WTC11 (cell line): Measurements from ENCODE around the gene PRPSAP1. TPM values are rescaled to one million over a fixed set of nuclear protein-coding genes. Genes with fewer than 3 reads are reported as not detected.

Experiments used
- ATAC-seq: fragments of 200-7000 bp; cut with Tn5 transposase; 2 replicates; pipeline ENCODE4 v1.10.0; 2021; ENCODE audit warnings: mild to moderate bottlenecking, moderate library complexity
- CTCF ChIA-PET: fragments of 300-600 bp; sonication (Branson Sonifier 250); formaldehyde crosslinking; loops from one replicate; lab custom pipeline; 2021; ENCODE audit warnings: antibody characterized with exemption; lab: Charles Lee
- POLR2A ChIA-PET: fragments of 350-600 bp; sonication (Branson Sonifier 250); formaldehyde crosslinking; loops from one replicate; lab custom pipeline; 2021; ENCODE audit warnings: antibody characterized with exemption; lab: Charles Lee
- DNase-seq: peaks from one replicate; pipeline ENCODE4 v3.0.0; 2021; ENCODE audit warnings: low spot score
- H3K27ac Mint-ChIP-seq: 2 replicates; pipeline ENCODE4 v1.8.0; 2021; ENCODE audit warnings: mixed read lengths
- H3K27me3 Mint-ChIP-seq: 2 replicates; pipeline ENCODE4 v1.8.0; 2021; ENCODE audit warnings: low read depth, mild to moderate bottlenecking, moderate library complexity, mixed read lengths
- H3K36me3 Mint-ChIP-seq: 2 replicates; pipeline ENCODE4 v1.8.0; 2021; ENCODE audit warnings: mixed read lengths
- H3K4me1 Mint-ChIP-seq: 2 replicates; pipeline ENCODE4 v1.8.0; 2022; ENCODE audit warnings: mixed read lengths
- H3K4me3 Mint-ChIP-seq: 2 replicates; pipeline ENCODE4 v1.8.0; 2021; ENCODE audit warnings: mild to moderate bottlenecking, moderate library complexity, mixed read lengths
- H3K9me3 Mint-ChIP-seq: 2 replicates; pipeline ENCODE4 v1.8.0; 2021; ENCODE audit warnings: mixed read lengths
- ATF1 ChIP-seq: sonication (generic); formaldehyde crosslinking; IDR thresholded peaks from 2 replicates; pipeline ENCODE4 v1.8.1; 2023; ENCODE audit warnings: mild to moderate bottlenecking, moderate library complexity, missing genetic modification reagents
- CBFB ChIP-seq: sonication (generic); formaldehyde crosslinking; IDR thresholded peaks from 2 replicates; pipeline ENCODE4 v1.8.1; 2022; ENCODE audit warnings: mild to moderate bottlenecking, low read depth, missing genetic modification reagents
- CREB1 ChIP-seq: sonication (generic); formaldehyde crosslinking; IDR thresholded peaks from 2 replicates; pipeline ENCODE4 v1.8.0; 2023; ENCODE audit warnings: mild to moderate bottlenecking, missing genetic modification reagents
- CREM ChIP-seq: sonication (generic); formaldehyde crosslinking; IDR thresholded peaks from 2 replicates; pipeline ENCODE4 v1.8.1; 2022; ENCODE audit warnings: mild to moderate bottlenecking, missing genetic modification reagents, moderate library complexity
- ETV6 ChIP-seq: sonication (generic); formaldehyde crosslinking; IDR thresholded peaks from 2 replicates; pipeline ENCODE4 v1.8.1; 2022; ENCODE audit warnings: mild to moderate bottlenecking, missing genetic modification reagents
- FOXK1 ChIP-seq: sonication (generic); formaldehyde crosslinking; IDR thresholded peaks from 2 replicates; pipeline ENCODE4 v1.8.0; 2022; ENCODE audit warnings: mild to moderate bottlenecking, moderate library complexity, missing genetic modification reagents
- GRHL2 ChIP-seq: fragments of 250-450 bp; sonication (Bioruptor Pico); IDR thresholded peaks from 2 replicates; pipeline ENCODE4 v1.8.0; 2022; ENCODE audit warnings: mild to moderate bottlenecking, moderate library complexity; ENCODE audit not compliant: insufficient replicate concordance, severe bottlenecking
- NFE2L1 ChIP-seq: sonication (generic); formaldehyde crosslinking; IDR thresholded peaks from 2 replicates; pipeline ENCODE4 v1.8.1; 2023; ENCODE audit warnings: missing genetic modification reagents
- OVOL2 ChIP-seq: fragments of 250-450 bp; sonication (Bioruptor Pico); IDR thresholded peaks from 2 replicates; pipeline ENCODE4 v1.9.0; 2021; ENCODE audit warnings: mild to moderate bottlenecking, borderline replicate concordance
- RELA ChIP-seq: sonication (generic); formaldehyde crosslinking; IDR thresholded peaks from 2 replicates; pipeline ENCODE4 v1.8.1; 2022; ENCODE audit warnings: missing genetic modification reagents, mild to moderate bottlenecking, borderline replicate concordance
- RORB ChIP-seq: fragments of 250-450 bp; sonication (Bioruptor Pico); IDR thresholded peaks from 2 replicates; pipeline ENCODE4 v1.9.0; 2021; ENCODE audit warnings: mild to moderate bottlenecking
- TEAD1 ChIP-seq: sonication (generic); formaldehyde crosslinking; IDR thresholded peaks from 2 replicates; pipeline ENCODE4 v1.8.0; 2022; ENCODE audit warnings: mild to moderate bottlenecking, missing genetic modification reagents
- ZBTB21 ChIP-seq: sonication (generic); formaldehyde crosslinking; IDR thresholded peaks from 2 replicates; pipeline ENCODE4 v1.8.1; 2023; ENCODE audit warnings: mild to moderate bottlenecking, missing genetic modification reagents, borderline replicate concordance
- ZNF219 ChIP-seq: sonication (generic); formaldehyde crosslinking; IDR thresholded peaks from 2 replicates; pipeline ENCODE4 v1.8.0; 2023; ENCODE audit warnings: missing genetic modification reagents, mild to moderate bottlenecking, borderline replicate concordance
- ZNF317 ChIP-seq: sonication (generic); formaldehyde crosslinking; IDR thresholded peaks from 2 replicates; pipeline ENCODE4 v1.8.1; 2023; ENCODE audit warnings: low read depth, mild to moderate bottlenecking, moderate library complexity, missing genetic modification reagents, borderline replicate concordance
- ZNF416 ChIP-seq: fragments of 250-450 bp; sonication (Bioruptor Pico); IDR thresholded peaks from 2 replicates; pipeline ENCODE4 v1.9.0; 2021; ENCODE audit warnings: mild to moderate bottlenecking, inconsistent platforms
- ZNF423 ChIP-seq: fragments of 250-450 bp; sonication (Bioruptor Pico); IDR thresholded peaks from 2 replicates; pipeline ENCODE4 v2.1.2; 2022; ENCODE audit warnings: mild to moderate bottlenecking, moderate library complexity
- total RNA-seq: library from RNA; stranded (reverse); gene quantifications from 3 replicates; pipeline ENCODE4 v1.2.3, GENCODE V29; 2021
- TF ChIP-seq, protein P1 (sequence below): sonication (generic); formaldehyde crosslinking; conservative IDR thresholded peaks from 2 replicates; pipeline ENCODE4 v1.8.1; 2022; ENCODE audit warnings: mild to moderate bottlenecking, missing genetic modification reagents
- TF ChIP-seq, protein P2 (sequence below): fragments of 250-450 bp; sonication (Bioruptor Pico); IDR thresholded peaks from 2 replicates; pipeline ENCODE4 v1.9.0; 2021; ENCODE audit warnings: mild to moderate bottlenecking, borderline replicate concordance
- TF ChIP-seq, protein P3 (sequence below): sonication (generic); formaldehyde crosslinking; IDR thresholded peaks from 2 replicates; pipeline ENCODE4 v1.8.0; 2023; ENCODE audit warnings: missing genetic modification reagents
- TF ChIP-seq, protein P4 (sequence below): sonication (generic); formaldehyde crosslinking; IDR thresholded peaks from 2 replicates; pipeline ENCODE4 v1.8.1; 2022; ENCODE audit warnings: low read depth, missing genetic modification reagents, borderline replicate concordance
- TF ChIP-seq, protein P5 (sequence below): sonication (generic); formaldehyde crosslinking; IDR thresholded peaks from 2 replicates; pipeline ENCODE4 v1.8.0; 2022; ENCODE audit warnings: missing genetic modification reagents

Gene PRPSAP1
- total RNA-seq, 1 experiment from 2014 or later: 56.5 TPM

DNA sequence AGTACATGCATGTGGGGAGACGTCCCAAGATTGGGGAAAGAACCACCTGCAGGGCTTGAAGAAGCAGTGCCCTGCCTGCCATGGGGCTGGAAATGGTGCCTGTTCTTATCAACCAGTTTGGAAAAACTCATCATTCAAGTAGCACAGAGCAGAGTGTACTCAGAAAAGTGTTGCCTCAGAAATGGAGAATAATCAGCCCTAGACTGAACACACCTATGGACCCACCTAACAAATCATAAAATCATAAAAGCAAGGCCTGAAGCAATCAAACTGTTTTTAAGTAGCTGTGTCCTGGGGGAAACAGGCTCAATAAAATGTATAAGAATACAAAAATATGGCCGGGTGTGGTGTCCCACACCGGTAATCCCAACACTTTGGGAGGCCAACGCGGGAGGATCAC, 56.8 kb downstream of the PRPSAP1 start (continued):
- TF ChIP-seq, protein P1, sequence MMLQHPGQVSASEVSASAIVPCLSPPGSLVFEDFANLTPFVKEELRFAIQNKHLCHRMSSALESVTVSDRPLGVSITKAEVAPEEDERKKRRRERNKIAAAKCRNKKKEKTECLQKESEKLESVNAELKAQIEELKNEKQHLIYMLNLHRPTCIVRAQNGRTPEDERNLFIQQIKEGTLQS (CRISPR knock-in tag): no peak

DNA sequence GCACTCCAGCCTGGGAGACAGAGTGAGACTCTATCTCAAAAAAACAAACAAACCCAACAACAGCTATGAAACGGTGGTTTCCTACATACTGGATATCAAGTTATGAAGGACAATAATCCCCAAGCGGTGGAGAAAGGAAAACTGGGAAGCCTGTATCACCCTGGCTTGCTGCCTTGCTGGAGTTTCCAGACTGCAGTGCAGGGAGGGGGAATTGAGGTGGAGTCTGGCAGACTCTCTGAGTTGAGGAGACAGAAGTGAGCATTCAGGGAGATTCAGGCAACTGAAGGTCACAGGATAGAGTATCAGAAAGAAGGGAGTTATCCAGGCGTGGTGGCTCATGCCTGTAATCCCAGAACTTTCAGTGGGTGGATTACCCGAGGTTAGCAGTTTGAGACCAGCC, 57.5 kb downstream of the PRPSAP1 start:
- H3K9me3 Mint-ChIP-seq: no peaks in the 10 kb centered on the region
- H3K36me3 Mint-ChIP-seq: no peaks in the 10 kb centered on the region
- POLR2A ChIA-PET: interaction anchor here (1.2 kb wide), 1 partner anchor 103 kb away, joined by 3 read pairs; no protein-coding TSS in a partner anchor
- H3K4me3 Mint-ChIP-seq: no peak overlapping the region
- CTCF ChIA-PET: interaction anchor here (1.9 kb wide), 1 partner anchor 16 kb away, joined by 6 read pairs; no protein-coding TSS in a partner anchor
- DNase-seq (no peak), ATAC-seq (no peak)
- H3K4me1 Mint-ChIP-seq: 0 out of 2 replicates have a peak, but pooled peaks cover 4% of the 10 kb centered on the region
- H3K27ac Mint-ChIP-seq: no peak overlapping the region
- no peaks in the 10 kb centered on the region for H3K27me3 Mint-ChIP-seq
- TF ChIP-seq NFE2L1 (CRISPR knock-in tag): no peak
- TF ChIP-seq ZNF416 (CRISPR knock-in tag): no peak
- TF ChIP-seq RELA: no peak
- no peak for TF ChIP-seq ZNF219 (CRISPR knock-in tag)
- no peak for TF ChIP-seq OVOL2 (CRISPR knock-in tag)
- TF ChIP-seq, protein P2, sequence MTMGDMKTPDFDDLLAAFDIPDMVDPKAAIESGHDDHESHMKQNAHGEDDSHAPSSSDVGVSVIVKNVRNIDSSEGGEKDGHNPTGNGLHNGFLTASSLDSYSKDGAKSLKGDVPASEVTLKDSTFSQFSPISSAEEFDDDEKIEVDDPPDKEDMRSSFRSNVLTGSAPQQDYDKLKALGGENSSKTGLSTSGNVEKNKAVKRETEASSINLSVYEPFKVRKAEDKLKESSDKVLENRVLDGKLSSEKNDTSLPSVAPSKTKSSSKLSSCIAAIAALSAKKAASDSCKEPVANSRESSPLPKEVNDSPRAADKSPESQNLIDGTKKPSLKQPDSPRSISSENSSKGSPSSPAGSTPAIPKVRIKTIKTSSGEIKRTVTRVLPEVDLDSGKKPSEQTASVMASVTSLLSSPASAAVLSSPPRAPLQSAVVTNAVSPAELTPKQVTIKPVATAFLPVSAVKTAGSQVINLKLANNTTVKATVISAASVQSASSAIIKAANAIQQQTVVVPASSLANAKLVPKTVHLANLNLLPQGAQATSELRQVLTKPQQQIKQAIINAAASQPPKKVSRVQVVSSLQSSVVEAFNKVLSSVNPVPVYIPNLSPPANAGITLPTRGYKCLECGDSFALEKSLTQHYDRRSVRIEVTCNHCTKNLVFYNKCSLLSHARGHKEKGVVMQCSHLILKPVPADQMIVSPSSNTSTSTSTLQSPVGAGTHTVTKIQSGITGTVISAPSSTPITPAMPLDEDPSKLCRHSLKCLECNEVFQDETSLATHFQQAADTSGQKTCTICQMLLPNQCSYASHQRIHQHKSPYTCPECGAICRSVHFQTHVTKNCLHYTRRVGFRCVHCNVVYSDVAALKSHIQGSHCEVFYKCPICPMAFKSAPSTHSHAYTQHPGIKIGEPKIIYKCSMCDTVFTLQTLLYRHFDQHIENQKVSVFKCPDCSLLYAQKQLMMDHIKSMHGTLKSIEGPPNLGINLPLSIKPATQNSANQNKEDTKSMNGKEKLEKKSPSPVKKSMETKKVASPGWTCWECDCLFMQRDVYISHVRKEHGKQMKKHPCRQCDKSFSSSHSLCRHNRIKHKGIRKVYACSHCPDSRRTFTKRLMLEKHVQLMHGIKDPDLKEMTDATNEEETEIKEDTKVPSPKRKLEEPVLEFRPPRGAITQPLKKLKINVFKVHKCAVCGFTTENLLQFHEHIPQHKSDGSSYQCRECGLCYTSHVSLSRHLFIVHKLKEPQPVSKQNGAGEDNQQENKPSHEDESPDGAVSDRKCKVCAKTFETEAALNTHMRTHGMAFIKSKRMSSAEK: no peak
- no peak for TF ChIP-seq GRHL2 (CRISPR knock-in tag)
- TF ChIP-seq ZNF317: no peak
- TF ChIP-seq, all 79 proteins: peak for 0

DNA sequence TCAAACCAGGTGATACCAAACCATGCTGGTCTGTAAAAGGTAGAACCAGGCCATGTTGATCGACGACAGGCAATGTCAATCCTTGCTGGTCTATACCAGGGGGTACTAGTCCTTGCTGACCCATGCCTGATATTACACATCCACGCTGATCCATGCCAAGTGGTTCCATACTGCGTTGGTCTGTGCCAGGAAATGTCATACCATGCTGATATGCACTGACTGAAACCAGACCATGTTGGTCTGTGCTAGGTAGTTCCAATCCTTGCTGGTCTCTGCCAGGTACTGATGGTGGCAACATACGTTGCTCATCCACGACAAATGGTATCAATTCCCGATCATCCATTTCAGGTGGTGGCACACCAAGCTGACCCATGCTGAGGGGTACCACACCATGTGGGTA, 60.6 kb downstream of the PRPSAP1 start:
- Mint-ChIP-seq H3K36me3 (no peaks in the 10 kb centered on the region), H3K4me1 (no peaks in the 10 kb centered on the region), H3K4me3 (no peak overlapping the region), H3K9me3 (no peaks in the 10 kb centered on the region), H3K27me3 (no peaks in the 10 kb centered on the region), H3K27ac (no peak overlapping the region)
- no peak for DNase-seq
- TF ChIP-seq FOXK1 (no peak), RORB (CRISPR knock-in tag) (no peak), ATF1 (CRISPR knock-in tag) (no peak), CREB1 (CRISPR knock-in tag) (no peak), ETV6 (no peak)
- ChIA-PET POLR2A (no interaction called here), CTCF (interaction anchor here (1.4 kb wide), 1 partner anchor 13 kb away, joined by 4 read pairs; no protein-coding TSS in a partner anchor)
- no peak for ATAC-seq

DNA sequence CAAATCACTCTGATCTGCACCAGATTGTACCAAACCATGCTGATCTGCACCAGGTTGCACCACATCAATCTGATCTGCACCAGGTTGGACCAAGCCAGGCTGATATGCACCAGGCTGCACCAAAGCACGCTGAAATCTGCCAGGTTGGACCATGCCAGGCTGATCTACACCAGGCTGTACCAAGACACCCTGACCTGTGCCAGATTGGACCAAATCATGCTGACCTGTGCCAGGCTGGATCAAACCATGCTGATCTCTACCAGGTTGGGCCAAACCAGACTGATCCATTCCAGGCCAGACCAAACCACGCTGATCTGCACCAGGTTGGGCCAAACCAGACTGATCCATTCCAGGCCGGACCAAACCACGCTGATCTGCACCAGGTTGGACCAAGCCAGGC, 61.1 kb downstream of the PRPSAP1 start:
- Mint-ChIP-seq H3K4me1 (no peaks in the 10 kb centered on the region), H3K27ac (no peak overlapping the region), H3K36me3 (no peaks in the 10 kb centered on the region), H3K4me3 (no peak overlapping the region), H3K27me3 (no peaks in the 10 kb centered on the region), H3K9me3 (no peaks in the 10 kb centered on the region)
- DNase-seq (no peak), ATAC-seq (no peak)
- POLR2A ChIA-PET: no interaction called here
- CTCF ChIA-PET: no interaction called here
- TF ChIP-seq ZBTB21 (CRISPR knock-in tag): no peak
- TF ChIP-seq, protein P3, sequence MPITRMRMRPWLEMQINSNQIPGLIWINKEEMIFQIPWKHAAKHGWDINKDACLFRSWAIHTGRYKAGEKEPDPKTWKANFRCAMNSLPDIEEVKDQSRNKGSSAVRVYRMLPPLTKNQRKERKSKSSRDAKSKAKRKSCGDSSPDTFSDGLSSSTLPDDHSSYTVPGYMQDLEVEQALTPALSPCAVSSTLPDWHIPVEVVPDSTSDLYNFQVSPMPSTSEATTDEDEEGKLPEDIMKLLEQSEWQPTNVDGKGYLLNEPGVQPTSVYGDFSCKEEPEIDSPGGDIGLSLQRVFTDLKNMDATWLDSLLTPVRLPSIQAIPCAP (CRISPR knock-in tag): no peak
- TF ChIP-seq, protein P4, sequence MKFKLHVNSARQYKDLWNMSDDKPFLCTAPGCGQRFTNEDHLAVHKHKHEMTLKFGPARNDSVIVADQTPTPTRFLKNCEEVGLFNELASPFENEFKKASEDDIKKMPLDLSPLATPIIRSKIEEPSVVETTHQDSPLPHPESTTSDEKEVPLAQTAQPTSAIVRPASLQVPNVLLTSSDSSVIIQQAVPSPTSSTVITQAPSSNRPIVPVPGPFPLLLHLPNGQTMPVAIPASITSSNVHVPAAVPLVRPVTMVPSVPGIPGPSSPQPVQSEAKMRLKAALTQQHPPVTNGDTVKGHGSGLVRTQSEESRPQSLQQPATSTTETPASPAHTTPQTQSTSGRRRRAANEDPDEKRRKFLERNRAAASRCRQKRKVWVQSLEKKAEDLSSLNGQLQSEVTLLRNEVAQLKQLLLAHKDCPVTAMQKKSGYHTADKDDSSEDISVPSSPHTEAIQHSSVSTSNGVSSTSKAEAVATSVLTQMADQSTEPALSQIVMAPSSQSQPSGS (CRISPR knock-in tag): no peak
- no peak for TF ChIP-seq CBFB
- TF ChIP-seq TEAD1 (CRISPR knock-in tag): no peak
- no peak for TF ChIP-seq ZNF423 (CRISPR knock-in tag)
- TF ChIP-seq CREM (CRISPR knock-in tag): no peak
- TF ChIP-seq, protein P5, sequence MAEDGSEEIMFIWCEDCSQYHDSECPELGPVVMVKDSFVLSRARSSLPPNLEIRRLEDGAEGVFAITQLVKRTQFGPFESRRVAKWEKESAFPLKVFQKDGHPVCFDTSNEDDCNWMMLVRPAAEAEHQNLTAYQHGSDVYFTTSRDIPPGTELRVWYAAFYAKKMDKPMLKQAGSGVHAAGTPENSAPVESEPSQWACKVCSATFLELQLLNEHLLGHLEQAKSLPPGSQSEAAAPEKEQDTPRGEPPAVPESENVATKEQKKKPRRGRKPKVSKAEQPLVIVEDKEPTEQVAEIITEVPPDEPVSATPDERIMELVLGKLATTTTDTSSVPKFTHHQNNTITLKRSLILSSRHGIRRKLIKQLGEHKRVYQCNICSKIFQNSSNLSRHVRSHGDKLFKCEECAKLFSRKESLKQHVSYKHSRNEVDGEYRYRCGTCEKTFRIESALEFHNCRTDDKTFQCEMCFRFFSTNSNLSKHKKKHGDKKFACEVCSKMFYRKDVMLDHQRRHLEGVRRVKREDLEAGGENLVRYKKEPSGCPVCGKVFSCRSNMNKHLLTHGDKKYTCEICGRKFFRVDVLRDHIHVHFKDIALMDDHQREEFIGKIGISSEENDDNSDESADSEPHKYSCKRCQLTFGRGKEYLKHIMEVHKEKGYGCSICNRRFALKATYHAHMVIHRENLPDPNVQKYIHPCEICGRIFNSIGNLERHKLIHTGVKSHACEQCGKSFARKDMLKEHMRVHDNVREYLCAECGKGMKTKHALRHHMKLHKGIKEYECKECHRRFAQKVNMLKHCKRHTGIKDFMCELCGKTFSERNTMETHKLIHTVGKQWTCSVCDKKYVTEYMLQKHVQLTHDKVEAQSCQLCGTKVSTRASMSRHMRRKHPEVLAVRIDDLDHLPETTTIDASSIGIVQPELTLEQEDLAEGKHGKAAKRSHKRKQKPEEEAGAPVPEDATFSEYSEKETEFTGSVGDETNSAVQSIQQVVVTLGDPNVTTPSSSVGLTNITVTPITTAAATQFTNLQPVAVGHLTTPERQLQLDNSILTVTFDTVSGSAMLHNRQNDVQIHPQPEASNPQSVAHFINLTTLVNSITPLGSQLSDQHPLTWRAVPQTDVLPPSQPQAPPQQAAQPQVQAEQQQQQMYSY (CRISPR knock-in tag): no peak
